SK-N-SH (cell line): ENCODE measurements around the gene NCK1. TPM values are rescaled to one million over a fixed set of nuclear protein-coding genes. Genes with fewer than 3 reads are reported as not detected.

ENCODE experiments used
- CTCF ChIA-PET: fragments of 300-600, 350-600 bp; formaldehyde crosslinking; extraction: SDS; loops from one replicate; lab custom pipeline; 2021; lab: Yijun Ruan, JAX
- POLR2A ChIA-PET: fragments of 350-600 bp; sonication (Branson Sonifier 250); formaldehyde crosslinking; extraction: SDS; loops from one replicate; lab custom pipeline; 2020; ENCODE audit warnings: antibody characterized with exemption, inconsistent platforms; lab: Yijun Ruan, JAX
- DNase-seq: peaks from one replicate; pipeline ENCODE4 v3.0.0; 2012
- H2AFZ ChIP-seq: fragments of 200-600 bp; sonication (generic); 2 replicates; pipeline ENCODE4 v1.8.1; 2016; ENCODE audit warnings: antibody characterized with exemption, mild to moderate bottlenecking, low read depth
- H3F3A ChIP-seq: fragments of 200-600 bp; sonication (generic); replicated peaks from 2 replicates; pipeline ENCODE3; 2016; ENCODE audit warnings: antibody characterized with exemption, mild to moderate bottlenecking; ENCODE audit not compliant: insufficient read depth
- H3K27ac ChIP-seq, 2 experiments: fragments of 200-500 bp in 1 of 2; fragments of 200-600 bp in 1 of 2; sonication (Bioruptor generic) in 1 of 2; sonication (generic), shearing (Covaris generic) in 1 of 2; 2 replicates each; pipeline versions ENCODE4 v1.5.1 to v1.6.1; 2014 to 2016; ENCODE audit warnings: low read depth in 2 of 2, inconsistent platforms in 1 of 2, low read length in 1 of 2, mild to moderate bottlenecking in 1 of 2, mixed read lengths in 1 of 2
- H3K27me3 ChIP-seq: fragments of 200-600 bp; sonication (generic), shearing (Covaris generic); 2 replicates; pipeline ENCODE4 v1.6.1; 2016; ENCODE audit warnings: mixed run types; ENCODE audit not compliant: insufficient read depth
- H3K36me3 ChIP-seq, 2 experiments: fragments of 200-500 bp in 1 of 2; fragments of 200-600 bp in 1 of 2; sonication (Bioruptor generic) in 1 of 2; sonication (generic) in 1 of 2; replicated peaks in 1 of 2; 2 replicates each; pipeline versions ENCODE3 to v1.5.1; 2014 to 2016; ENCODE audit warnings: low read length in 1 of 2, mild to moderate bottlenecking in 1 of 2; ENCODE audit not compliant: insufficient read depth in 2 of 2, control insufficient read depth in 1 of 2
- H3K4me1 ChIP-seq, 2 experiments: fragments of 200-500 bp in 1 of 2; fragments of 200-600 bp in 1 of 2; sonication (Bioruptor generic) in 1 of 2; sonication (generic), shearing (Covaris generic) in 1 of 2; 2 replicates each; pipeline versions ENCODE4 v1.5.1 to v1.6.1; 2014 to 2016; ENCODE audit warnings: low read depth in 1 of 2, low read length in 1 of 2, mixed run types in 1 of 2; ENCODE audit not compliant: insufficient read depth in 2 of 2, control insufficient read depth in 1 of 2
- H3K4me2 ChIP-seq: fragments of 200-600 bp; sonication (generic), shearing (Covaris generic); 2 replicates; pipeline ENCODE4 v1.6.1; 2017; ENCODE audit warnings: mixed run types
- H3K4me3 ChIP-seq, 2 experiments: fragments of 200-500 bp in 1 of 2; fragments of 200-600 bp in 1 of 2; sonication (Bioruptor generic) in 1 of 2; sonication (generic), shearing (Covaris generic) in 1 of 2; 2 replicates each; pipeline versions ENCODE4 v1.5.1 to v1.8.1; 2014 to 2016; ENCODE audit warnings: low read depth in 2 of 2, inconsistent platforms in 1 of 2, low read length in 1 of 2, mild to moderate bottlenecking in 1 of 2, mixed read lengths in 1 of 2, moderate library complexity in 1 of 2
- H3K79me2 ChIP-seq: fragments of 200-600 bp; sonication (generic); 2 replicates; pipeline ENCODE4 v1.8.1; 2017; ENCODE audit warnings: mild to moderate bottlenecking; ENCODE audit not compliant: insufficient read depth
- H3K9ac ChIP-seq: fragments of 200-600 bp; sonication (generic); 2 replicates; pipeline ENCODE4 v1.6.1; 2017; ENCODE audit warnings: mixed run types
- H3K9me2 ChIP-seq: fragments of 200-600 bp; sonication (generic); 2 replicates; pipeline ENCODE4 v1.6.1; 2017; ENCODE audit warnings: mixed run types
- H3K9me3 ChIP-seq: fragments of 200-600 bp; sonication (generic); 2 replicates; pipeline ENCODE4 v1.6.1; 2017; ENCODE audit warnings: mixed run types, mild to moderate bottlenecking, moderate library complexity
- H4K20me1 ChIP-seq: fragments of 200-600 bp; sonication (generic); 2 replicates; pipeline ENCODE4 v1.6.1; 2017; ENCODE audit warnings: mild to moderate bottlenecking, mixed run types; ENCODE audit not compliant: insufficient read depth
- EP300 ChIP-seq, 2 experiments: IDR thresholded peaks; 2 replicates each; pipeline versions ENCODE4 v1.4.0 to v1.6.1; 2012; ENCODE audit warnings: borderline replicate concordance in 1 of 2, low read depth in 1 of 2, low read length in 1 of 2
- FOSL2 ChIP-seq: IDR thresholded peaks from 2 replicates; pipeline ENCODE4 v1.4.0; 2012; ENCODE audit warnings: low read depth, mild to moderate bottlenecking, moderate library complexity, borderline replicate concordance
- GABPA ChIP-seq: IDR thresholded peaks from 2 replicates; pipeline ENCODE4 v1.4.0; 2012; ENCODE audit warnings: low read depth, mild to moderate bottlenecking
- MEF2A ChIP-seq: IDR thresholded peaks from 2 replicates; pipeline ENCODE4 v1.4.0; 2012; ENCODE audit warnings: low read depth, borderline replicate concordance
- NRF1 ChIP-seq: IDR thresholded peaks from 2 replicates; pipeline ENCODE4 v1.6.1; 2012; ENCODE audit warnings: low read depth, mild to moderate bottlenecking, low read length
- RCOR1 ChIP-seq: fragments of 150-350 bp; IDR thresholded peaks from 2 replicates; pipeline ENCODE4 v1.6.1; 2017; ENCODE audit warnings: antibody characterized with exemption, low read length
- RFX5 ChIP-seq: IDR thresholded peaks from 2 replicates; pipeline ENCODE4 v1.6.1; 2012; ENCODE audit warnings: mild to moderate bottlenecking, improper control_type of control experiment, low read length
- TCF12 ChIP-seq: IDR thresholded peaks from 2 replicates; pipeline ENCODE4 v1.4.0; 2012
- YY1 ChIP-seq: IDR thresholded peaks from 2 replicates; pipeline ENCODE4 v1.4.0; 2012; ENCODE audit warnings: low read depth, mild to moderate bottlenecking
- WGBS: methylation state at CpG from one replicate; pipeline ENCODE4 v1.1.6; 2017; ENCODE audit warnings: low lambda C conversion rate; 5-methylcytosine and 5-hydroxymethylcytosine counted together
- polyA plus RNA-seq, 3 experiments: library from polyadenylated mRNA; depleted of rRNA; stranded (reverse); fragments of >200 nt; gene quantifications; 2 replicates each; pipeline ENCODE4 v1.2.3, GENCODE V29; 2012
- TF ChIP-seq, protein P1 (sequence below): IDR thresholded peaks from 2 replicates; pipeline ENCODE4 v1.4.0; 2012; ENCODE audit warnings: low read depth
- TF ChIP-seq, protein P2 (sequence below): IDR thresholded peaks from 2 replicates; pipeline ENCODE4 v1.4.0; 2012; ENCODE audit warnings: low read depth, borderline replicate concordance
- TF ChIP-seq, protein P3 (sequence below): IDR thresholded peaks from 2 replicates; pipeline ENCODE4 v1.6.1; 2012; ENCODE audit warnings: mild to moderate bottlenecking, low read depth, low read length, moderate library complexity

Gene NCK1
- polyA plus RNA-seq, 1 of the 3 experiments (the other 2 are of a cell fraction), result 16.2 TPM

DNA sequence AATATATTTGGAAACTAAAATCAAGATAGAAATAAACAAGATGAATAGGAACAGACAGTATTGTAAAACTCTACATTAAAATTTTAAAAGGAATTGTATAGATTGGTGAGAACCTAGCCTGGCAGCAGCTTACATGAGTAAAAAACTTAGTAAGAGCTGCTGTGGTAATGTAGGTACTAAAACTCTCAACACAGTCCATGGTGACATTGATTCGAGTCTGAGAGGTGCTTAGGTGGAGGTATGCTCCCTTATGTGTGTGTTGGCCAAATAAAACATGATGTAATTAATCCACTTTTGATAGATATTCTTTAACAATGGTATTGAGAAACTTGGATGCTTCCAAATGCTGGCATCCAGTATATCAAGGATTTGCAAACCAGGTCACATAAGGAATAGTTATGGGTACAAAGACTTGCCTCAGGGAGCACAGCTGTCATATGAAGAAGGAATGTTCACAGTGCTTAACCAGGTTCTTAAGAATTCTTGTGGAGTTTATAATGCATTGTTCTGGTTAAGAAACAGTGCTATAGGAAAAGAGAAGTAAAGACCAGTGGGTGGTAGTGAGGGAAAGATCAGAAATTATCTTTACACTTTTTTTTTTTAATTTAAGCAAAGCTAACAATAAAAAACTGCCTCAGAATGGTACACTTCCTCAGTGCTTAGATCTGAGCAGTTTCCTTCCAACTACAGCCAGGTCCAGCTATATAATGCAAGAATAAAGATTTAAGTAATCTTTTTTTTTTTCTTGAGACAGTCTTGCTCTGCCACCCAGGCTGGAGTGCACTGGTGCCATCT, 71.2 kb downstream of the NCK1 start (continued):
- TF ChIP-seq MEF2A, result no peak
- TF ChIP-seq NRF1, result no peak
- TF ChIP-seq, protein P1, sequence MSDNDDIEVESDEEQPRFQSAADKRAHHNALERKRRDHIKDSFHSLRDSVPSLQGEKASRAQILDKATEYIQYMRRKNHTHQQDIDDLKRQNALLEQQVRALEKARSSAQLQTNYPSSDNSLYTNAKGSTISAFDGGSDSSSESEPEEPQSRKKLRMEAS, result no peak
- no peak for TF ChIP-seq RFX5
- no peak for TF ChIP-seq FOSL2
- TF ChIP-seq, protein P2, sequence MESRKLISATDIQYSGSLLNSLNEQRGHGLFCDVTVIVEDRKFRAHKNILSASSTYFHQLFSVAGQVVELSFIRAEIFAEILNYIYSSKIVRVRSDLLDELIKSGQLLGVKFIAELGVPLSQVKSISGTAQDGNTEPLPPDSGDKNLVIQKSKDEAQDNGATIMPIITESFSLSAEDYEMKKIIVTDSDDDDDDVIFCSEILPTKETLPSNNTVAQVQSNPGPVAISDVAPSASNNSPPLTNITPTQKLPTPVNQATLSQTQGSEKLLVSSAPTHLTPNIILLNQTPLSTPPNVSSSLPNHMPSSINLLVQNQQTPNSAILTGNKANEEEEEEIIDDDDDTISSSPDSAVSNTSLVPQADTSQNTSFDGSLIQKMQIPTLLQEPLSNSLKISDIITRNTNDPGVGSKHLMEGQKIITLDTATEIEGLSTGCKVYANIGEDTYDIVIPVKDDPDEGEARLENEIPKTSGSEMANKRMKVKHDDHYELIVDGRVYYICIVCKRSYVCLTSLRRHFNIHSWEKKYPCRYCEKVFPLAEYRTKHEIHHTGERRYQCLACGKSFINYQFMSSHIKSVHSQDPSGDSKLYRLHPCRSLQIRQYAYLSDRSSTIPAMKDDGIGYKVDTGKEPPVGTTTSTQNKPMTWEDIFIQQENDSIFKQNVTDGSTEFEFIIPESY, result no peak
- TF ChIP-seq TCF12, result no peak
- no peak for TF ChIP-seq RCOR1

DNA sequence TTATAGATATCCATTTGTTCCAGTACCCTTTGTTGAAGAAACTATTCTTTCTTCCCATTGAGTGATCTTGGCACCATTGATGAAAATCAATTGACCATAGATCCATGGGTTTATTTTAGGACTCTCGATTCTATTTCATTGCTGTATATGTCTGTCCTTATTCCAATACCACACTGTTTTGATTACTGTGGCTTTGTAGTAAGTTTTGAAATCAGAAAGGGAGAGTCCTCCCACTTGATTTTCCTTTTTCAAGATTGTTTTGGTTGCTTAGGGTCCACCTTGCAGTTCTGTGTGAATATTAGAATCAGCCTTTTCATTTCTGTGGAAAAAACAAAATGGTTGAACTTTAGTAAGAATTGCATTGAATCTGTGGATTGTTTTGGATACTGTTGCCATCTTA, 75.2 kb downstream of the NCK1 start:
- no peak overlapping the region for H3K4me3 ChIP-seq
- H2AFZ ChIP-seq, result no peak overlapping the region
- H3K4me1 ChIP-seq, result peaks cover 0 to 10% of the 10 kb centered on the region in 2 experiments; a peak in 2 of 4 replicates
- no peak overlapping the region for H3K27ac ChIP-seq
- H4K20me1 ChIP-seq, result no peaks in the 10 kb centered on the region
- no peaks in the 10 kb centered on the region for H3K9me2 ChIP-seq
- TF ChIP-seq, protein P2, result no peak
- TF ChIP-seq GABPA, result no peak
- TF ChIP-seq YY1, result no peak
- TF ChIP-seq RCOR1, result no peak
- TF ChIP-seq, protein P3, sequence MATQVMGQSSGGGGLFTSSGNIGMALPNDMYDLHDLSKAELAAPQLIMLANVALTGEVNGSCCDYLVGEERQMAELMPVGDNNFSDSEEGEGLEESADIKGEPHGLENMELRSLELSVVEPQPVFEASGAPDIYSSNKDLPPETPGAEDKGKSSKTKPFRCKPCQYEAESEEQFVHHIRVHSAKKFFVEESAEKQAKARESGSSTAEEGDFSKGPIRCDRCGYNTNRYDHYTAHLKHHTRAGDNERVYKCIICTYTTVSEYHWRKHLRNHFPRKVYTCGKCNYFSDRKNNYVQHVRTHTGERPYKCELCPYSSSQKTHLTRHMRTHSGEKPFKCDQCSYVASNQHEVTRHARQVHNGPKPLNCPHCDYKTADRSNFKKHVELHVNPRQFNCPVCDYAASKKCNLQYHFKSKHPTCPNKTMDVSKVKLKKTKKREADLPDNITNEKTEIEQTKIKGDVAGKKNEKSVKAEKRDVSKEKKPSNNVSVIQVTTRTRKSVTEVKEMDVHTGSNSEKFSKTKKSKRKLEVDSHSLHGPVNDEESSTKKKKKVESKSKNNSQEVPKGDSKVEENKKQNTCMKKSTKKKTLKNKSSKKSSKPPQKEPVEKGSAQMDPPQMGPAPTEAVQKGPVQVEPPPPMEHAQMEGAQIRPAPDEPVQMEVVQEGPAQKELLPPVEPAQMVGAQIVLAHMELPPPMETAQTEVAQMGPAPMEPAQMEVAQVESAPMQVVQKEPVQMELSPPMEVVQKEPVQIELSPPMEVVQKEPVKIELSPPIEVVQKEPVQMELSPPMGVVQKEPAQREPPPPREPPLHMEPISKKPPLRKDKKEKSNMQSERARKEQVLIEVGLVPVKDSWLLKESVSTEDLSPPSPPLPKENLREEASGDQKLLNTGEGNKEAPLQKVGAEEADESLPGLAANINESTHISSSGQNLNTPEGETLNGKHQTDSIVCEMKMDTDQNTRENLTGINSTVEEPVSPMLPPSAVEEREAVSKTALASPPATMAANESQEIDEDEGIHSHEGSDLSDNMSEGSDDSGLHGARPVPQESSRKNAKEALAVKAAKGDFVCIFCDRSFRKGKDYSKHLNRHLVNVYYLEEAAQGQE, result no peak
- TF ChIP-seq EP300 (IDR thresholded peaks at IDR 0.05; ENCODE audit: borderline replicate concordance in 1 of 2, low read depth in 1 of 2, low read length in 1 of 2), result no peak
- no peaks in the 10 kb centered on the region for H3K9me3 ChIP-seq
- H3K27me3 ChIP-seq, result no peaks in the 10 kb centered on the region
- H3K79me2 ChIP-seq, result peaks cover 60% of the 10 kb centered on the region
- H3K36me3 ChIP-seq, result peaks cover 0 to 20% of the 10 kb centered on the region in 2 experiments
- POLR2A ChIA-PET, result no interaction called here
- CTCF ChIA-PET, result no interaction called here
- peaks cover 7% of the 10 kb centered on the region for H3F3A ChIP-seq
- 100% methylated on average over 1 of the region's 1 CpG for WGBS
- H3K4me2 ChIP-seq, result no peak overlapping the region
- no peak overlapping the region for H3K9ac ChIP-seq
- DNase-seq, result no peak
